ENCODE measurements around the gene SF3A2.
A peak's percentile ranks its signal among the peaks of the same experiment; 100 is the strongest.
"Not testable (repeated sequence)": the region's sequence is repeated elsewhere in the genome, so short reads cannot be mapped to it uniquely, and the experiment has no call there.

SF3A2 gene

GRCh38 chr19:2199215-2199614, 37.4 kb upstream of the SF3A2 start:
- DNase-seq (ENCODE audit: extremely low read depth, low read depth), result no peak
- no peak for TF ChIP-seq CTCF (IDR thresholded peaks at IDR 0.05; ENCODE audit: low read depth, low read length)

GRCh38 chr19:2199861-2200623, 36.6 kb upstream of the SF3A2 start:
- no peak for DNase-seq (ENCODE audit: extremely low read depth, low read depth)
- no peak for TF ChIP-seq CTCF (IDR thresholded peaks at IDR 0.05; ENCODE audit: low read depth, low read length)

GRCh38 chr19:2200624-2201294, 35.9 kb upstream of the SF3A2 start:
- not testable (repeated sequence) for DNase-seq (ENCODE audit: extremely low read depth, low read depth)

GRCh38 chr19:2201473-2202148, 35.0 kb upstream of the SF3A2 start:
- no peak for DNase-seq (ENCODE audit: extremely low read depth, low read depth)
- TF ChIP-seq CTCF (IDR thresholded peaks at IDR 0.05; ENCODE audit: low read depth, low read length), result no peak

- TF ChIP-seq CTCF (IDR thresholded peaks at IDR 0.05; ENCODE audit: low read depth, low read length), result no peak
- DNase-seq (ENCODE audit: extremely low read depth, low read depth), result no peak
Observed at GRCh38 chr19:2202366-2202765, 34.3 kb upstream of the SF3A2 start.

GRCh38 chr19:2207008-2207407, 29.6 kb upstream of the SF3A2 start:
- no peak for TF ChIP-seq CTCF (IDR thresholded peaks at IDR 0.05; ENCODE audit: low read depth, low read length)
- DNase-seq (ENCODE audit: extremely low read depth, low read depth), result no peak

GRCh38 chr19:2207991-2208860, 28.4 kb upstream of the SF3A2 start:
- peak; percentile 35 for TF ChIP-seq CTCF (IDR thresholded peaks at IDR 0.05; ENCODE audit: low read depth, low read length)
- peak; percentile 49 for DNase-seq (ENCODE audit: extremely low read depth, low read depth)

Measured in AG09319 (cell line).